Omental fat pad (tissue), 4 donors: ENCODE data around the gene TMEM218. TPM values are rescaled to one million over a fixed set of nuclear protein-coding genes. Genes with fewer than 3 reads are reported as not detected.
"Not testable (repeated sequence)": the region's sequence is repeated elsewhere in the genome, so short reads cannot be mapped to it uniquely, and the experiment has no call there.

Experiments
- ATAC-seq: fragments of 150-250 bp; one replicate; pipeline ENCODE4 v1.9.1; 2016; ENCODE audit warnings: mild to moderate bottlenecking, moderate library complexity; ENCODE audit not compliant: low FRiP score
- DNase-seq: peaks from one replicate; pipeline ENCODE4 v3.0.0-alpha.2; 2019; ENCODE audit warnings: low spot score
- total RNA-seq, 4 donors: library from RNA; depleted of rRNA; stranded (reverse); fragments of >200 nt; gene quantifications; one replicate each; pipeline ENCODE4 v1.1.0, GENCODE V29; 2016
- TF ChIP-seq, protein P1 (sequence below), 3 donors: fragments of 450-650 bp; IDR thresholded peaks; one replicate each; pipeline ENCODE4 v1.5.1; 2016 to 2017; ENCODE audit warnings: antibody characterized with exemption in 3 of 3, mild to moderate bottlenecking in 3 of 3, moderate library complexity in 2 of 3

The TMEM218 gene
- total RNA-seq, 4 donors from 2014 or later, result 17.0 to 24.4 (median 21.9) TPM

DNA sequence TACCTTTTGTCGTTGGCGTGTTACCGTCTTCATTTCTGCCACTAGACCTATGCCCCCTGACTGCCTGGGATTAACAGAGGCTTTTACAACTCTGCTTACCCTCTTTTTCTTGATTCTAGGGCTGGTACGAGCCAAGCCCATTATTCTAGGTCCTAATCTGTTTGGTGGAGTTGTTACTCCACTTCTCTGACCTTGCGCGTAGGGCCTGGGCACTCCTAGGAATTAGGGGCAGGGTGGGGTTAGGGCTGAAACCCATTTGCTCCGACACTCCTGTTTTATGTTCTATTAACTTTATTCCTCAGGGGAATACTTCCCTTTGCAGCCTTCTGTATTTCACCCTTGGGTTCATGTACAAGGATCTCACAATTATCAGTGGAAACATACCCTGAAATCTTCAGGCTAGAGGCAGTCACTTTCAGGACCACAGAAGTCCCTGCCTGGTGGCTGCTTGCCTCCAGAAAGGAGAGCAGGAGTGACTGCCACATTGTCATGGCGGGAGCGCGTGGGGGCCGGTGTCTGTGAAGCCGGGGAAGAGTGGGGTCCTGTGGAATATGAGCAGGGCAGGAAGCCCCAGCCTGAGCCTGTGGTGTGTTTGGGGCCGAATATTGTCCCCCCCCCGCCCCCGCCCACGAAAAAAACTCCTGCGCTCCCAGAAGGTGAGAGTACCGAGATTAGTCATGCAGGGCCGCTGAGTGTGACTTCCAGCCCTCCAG lies 49.1 kb downstream of the TMEM218 start:
- TF ChIP-seq, protein P1, sequence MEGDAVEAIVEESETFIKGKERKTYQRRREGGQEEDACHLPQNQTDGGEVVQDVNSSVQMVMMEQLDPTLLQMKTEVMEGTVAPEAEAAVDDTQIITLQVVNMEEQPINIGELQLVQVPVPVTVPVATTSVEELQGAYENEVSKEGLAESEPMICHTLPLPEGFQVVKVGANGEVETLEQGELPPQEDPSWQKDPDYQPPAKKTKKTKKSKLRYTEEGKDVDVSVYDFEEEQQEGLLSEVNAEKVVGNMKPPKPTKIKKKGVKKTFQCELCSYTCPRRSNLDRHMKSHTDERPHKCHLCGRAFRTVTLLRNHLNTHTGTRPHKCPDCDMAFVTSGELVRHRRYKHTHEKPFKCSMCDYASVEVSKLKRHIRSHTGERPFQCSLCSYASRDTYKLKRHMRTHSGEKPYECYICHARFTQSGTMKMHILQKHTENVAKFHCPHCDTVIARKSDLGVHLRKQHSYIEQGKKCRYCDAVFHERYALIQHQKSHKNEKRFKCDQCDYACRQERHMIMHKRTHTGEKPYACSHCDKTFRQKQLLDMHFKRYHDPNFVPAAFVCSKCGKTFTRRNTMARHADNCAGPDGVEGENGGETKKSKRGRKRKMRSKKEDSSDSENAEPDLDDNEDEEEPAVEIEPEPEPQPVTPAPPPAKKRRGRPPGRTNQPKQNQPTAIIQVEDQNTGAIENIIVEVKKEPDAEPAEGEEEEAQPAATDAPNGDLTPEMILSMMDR (IDR thresholded peaks at IDR 0.05), result no peak
- DNase-seq (no peak), ATAC-seq (peak; percentile 25)

DNA sequence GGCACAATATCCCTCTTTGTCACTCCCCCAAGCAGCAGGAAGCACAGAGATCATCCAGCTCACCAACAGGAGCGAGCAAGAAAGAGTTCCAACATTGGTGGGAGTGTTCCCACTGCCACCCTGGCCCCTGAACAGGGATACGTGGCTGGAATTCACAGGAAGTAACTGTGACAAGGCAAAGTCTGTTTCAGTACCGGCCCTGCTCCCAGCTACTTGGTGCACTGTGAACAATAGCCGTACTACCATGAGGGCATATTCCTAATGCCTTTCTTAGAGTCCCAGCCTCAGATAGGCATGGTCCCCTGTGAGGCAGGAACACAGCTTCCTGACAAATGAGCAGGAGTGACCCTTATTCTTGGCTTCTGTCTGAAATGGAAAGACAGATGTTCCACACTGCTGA lies 50.1 kb downstream of the TMEM218 start:
- TF ChIP-seq, protein P1 (IDR thresholded peaks at IDR 0.05), result no peak
- DNase-seq (no peak), ATAC-seq (no peak)

DNA sequence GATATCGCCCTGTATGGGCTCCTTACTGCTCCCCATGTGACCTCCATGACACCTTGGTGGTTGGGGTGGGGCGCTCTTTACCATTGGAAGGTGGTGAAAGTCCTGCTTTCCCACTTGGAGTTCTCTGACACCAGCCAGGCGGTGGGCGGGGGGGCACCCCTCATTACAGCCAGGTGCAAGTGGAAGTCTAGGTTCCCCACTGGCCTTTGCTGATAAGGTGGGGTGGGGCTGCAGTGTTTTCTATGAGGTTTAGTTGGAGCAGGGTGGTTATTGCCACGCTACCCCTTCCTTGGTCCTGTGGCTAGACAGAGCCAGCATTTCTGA lies 53.8 kb downstream of the TMEM218 start:
- DNase-seq, result no peak
- TF ChIP-seq, protein P1 (IDR thresholded peaks at IDR 0.05), result no peak

DNA sequence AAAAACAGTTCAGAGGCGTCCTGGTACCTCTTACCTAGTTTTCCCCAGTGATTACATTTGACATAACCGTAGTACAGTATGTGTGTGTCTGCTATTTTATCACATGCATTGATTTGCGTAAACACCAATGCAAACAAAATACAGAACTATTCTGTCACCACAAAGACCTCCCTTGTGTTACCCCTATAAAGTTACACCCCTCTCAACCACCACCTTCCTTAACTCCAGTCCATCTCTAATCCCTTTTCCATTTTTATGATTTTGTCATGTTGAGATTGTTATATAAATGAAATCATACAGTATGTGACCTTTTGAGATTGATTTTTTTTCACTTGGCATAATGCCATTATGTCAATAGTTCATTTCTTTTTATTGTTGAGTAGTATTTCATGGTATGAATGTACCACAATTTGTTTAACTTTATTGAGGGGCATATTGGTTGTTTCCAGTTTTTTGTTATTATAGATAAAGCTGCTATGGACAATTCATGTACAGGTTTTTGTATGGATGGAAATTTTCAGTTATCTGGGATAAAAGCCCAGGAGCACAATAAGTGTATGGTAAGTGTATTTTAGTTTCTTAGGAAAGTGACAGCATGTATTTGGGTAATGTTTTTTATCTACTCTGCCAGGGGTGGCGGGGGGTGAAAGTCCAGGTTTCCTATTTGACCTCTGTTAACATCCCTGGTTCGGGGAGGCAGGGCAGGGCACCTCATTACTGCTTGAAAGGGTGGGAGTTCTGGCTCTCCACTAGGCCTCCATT lies 54.3 kb downstream of the TMEM218 start:
- DNase-seq, result no peak
- no peak for ATAC-seq
- TF ChIP-seq, protein P1 (IDR thresholded peaks at IDR 0.05), result no peak

More for the DNA sequence above, 53.8 kb downstream of the TMEM218 start:
- ATAC-seq, result no peak

DNA sequence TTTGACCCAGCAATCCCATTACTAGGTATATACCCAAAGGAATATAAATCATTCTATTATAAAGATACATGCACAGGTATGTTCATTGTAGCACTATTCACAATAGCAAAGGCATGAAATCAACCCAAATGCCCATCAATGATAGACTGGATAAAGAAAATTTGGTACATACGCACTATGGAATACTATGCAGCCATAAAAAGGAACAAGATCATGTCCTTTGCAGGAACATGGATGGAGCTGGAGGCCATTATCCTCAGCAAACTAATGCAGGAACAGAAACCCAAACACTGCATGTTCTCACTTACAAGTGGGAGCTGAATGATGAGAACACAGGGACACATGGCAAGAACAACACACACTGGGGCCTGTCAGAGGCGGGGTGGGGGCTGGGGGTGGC lies 55.3 kb downstream of the TMEM218 start:
- DNase-seq, ATAC-seq: not testable (repeated sequence)

DNA sequence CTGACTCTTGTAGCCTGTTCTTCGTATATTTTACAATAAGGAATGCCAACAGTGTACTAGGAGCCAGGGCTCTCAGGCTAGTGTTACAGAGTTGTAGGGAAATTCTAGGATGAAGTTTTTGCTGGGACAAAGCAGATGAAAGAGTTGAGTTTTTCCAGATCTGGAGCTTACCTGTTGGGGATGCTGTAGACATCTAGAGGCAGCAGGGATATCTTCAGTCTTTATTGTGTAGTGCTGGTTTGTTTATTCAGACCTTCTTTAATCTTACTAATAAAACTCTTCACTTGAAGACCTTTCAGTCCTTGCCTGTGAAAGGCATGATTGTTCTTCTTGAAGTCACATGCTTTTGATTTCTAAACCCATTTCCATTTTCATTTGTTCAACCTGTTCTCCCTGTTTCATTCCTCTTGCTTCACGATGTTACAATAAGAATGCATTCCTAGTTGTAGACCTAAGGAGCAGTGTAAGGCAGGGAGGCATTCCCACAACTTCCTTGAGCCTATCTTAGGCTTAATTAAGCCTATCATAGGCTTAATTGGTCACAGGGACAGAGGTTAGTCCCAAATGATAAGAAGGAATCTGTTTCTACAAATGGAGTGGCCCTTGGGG lies 56.2 kb downstream of the TMEM218 start:
- TF ChIP-seq, protein P1 (IDR thresholded peaks at IDR 0.05), result no peak
- DNase-seq (no peak), ATAC-seq (no peak)

DNA sequence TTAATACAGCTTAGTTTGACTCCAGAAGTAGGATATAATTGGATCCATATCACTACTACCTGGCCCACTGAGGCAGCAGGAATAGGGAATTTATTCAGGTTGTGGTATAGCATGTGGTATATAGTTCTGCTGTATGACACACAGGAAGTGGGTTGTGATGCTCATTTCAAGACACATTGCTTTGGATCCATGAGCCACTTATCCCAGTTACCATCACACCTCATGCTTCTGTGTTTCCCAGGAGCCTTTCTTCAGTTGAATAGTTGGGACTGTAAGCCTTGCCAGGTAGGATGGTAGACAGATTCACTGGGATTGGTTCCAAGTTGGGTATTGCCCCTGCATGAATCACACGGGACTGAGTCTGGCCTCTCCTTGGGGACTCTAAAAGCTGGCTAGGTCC lies 58.3 kb downstream of the TMEM218 start:
- DNase-seq (no peak), ATAC-seq (no peak)
- TF ChIP-seq, protein P1 (IDR thresholded peaks at IDR 0.05), result no peak
